PFSK-1 (cell line): ENCODE data around the gene VTA1.

Experiments used
- FOXP2 ChIP-seq: optimal IDR thresholded peaks from 2 replicates; pipeline ENCODE3; 2011; ENCODE audit warnings: borderline replicate concordance, control low read depth, inconsistent platforms; ENCODE audit not compliant: insufficient read depth; ENCODE audit errors: extremely low read length, extremely low read depth
- POLR2AphosphoS5 ChIP-seq: IDR thresholded peaks from 2 replicates; pipeline ENCODE4 v1.6.1; 2012; ENCODE audit warnings: low read depth, mild to moderate bottlenecking, control low read depth, low read length, moderate library complexity
- REST ChIP-seq, 2 experiments: IDR thresholded peaks; 2 replicates each; pipeline versions ENCODE4 v1.6.1 to v1.8.0; 2011 to 2012; ENCODE audit warnings: low read depth in 2 of 2, low read length in 2 of 2, control low read depth in 1 of 2, inconsistent platforms in 1 of 2, mild to moderate bottlenecking in 1 of 2, moderate library complexity in 1 of 2; ENCODE audit not compliant: insufficient read depth in 1 of 2
- SIN3A ChIP-seq: IDR thresholded peaks from 2 replicates; pipeline ENCODE4 v1.6.1; 2012; ENCODE audit warnings: mild to moderate bottlenecking, low read length, moderate library complexity, borderline replicate concordance; ENCODE audit not compliant: insufficient read depth
- TAF1 ChIP-seq: IDR thresholded peaks from 2 replicates; pipeline ENCODE4 v1.6.1; 2012; ENCODE audit warnings: low read length, control low read depth, borderline replicate concordance; ENCODE audit not compliant: insufficient read depth

VTA1 gene

DNA sequence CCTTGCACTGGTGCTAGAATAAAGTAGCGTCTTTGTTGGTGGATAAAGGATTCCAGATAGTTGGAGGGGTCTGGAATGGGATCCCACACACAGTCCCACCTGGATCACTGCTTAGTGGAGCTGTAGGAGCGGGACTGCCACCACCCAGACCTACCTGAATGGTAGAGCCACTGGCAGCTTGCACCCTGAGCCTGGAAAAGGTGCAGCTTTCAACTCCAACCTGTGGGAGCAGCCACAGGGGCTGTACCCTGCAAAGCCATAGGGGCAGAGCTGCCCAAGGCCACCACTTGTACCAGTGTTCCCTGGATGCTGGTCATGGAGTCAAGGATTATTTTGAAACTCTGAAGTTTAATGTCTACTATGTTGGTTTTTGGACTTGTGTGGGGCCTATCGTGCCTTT, 26.9 kb downstream of the VTA1 start:
- no peak for TF ChIP-seq TAF1
- no peak for TF ChIP-seq REST (IDR thresholded peaks at IDR 0.05; ENCODE audit: insufficient read depth in 1 of 2, low read depth in 2 of 2, low read length in 2 of 2)
- TF ChIP-seq FOXP2, result no peak
- TF ChIP-seq SIN3A, result no peak
- no peak for TF ChIP-seq POLR2AphosphoS5

GRCh38 chr6:142174703-142175102, 27.6 kb downstream of the VTA1 start:
- no peak for TF ChIP-seq POLR2AphosphoS5
- no peak for TF ChIP-seq SIN3A
- no peak for TF ChIP-seq REST (IDR thresholded peaks at IDR 0.05; ENCODE audit: insufficient read depth in 1 of 2, low read depth in 2 of 2, low read length in 2 of 2)
- no peak for TF ChIP-seq TAF1
- TF ChIP-seq FOXP2, result no peak

- TF ChIP-seq SIN3A, result no peak
- TF ChIP-seq FOXP2, result no peak
- no peak for TF ChIP-seq TAF1
- no peak for TF ChIP-seq POLR2AphosphoS5
- no peak for TF ChIP-seq REST (IDR thresholded peaks at IDR 0.05; ENCODE audit: insufficient read depth in 1 of 2, low read depth in 2 of 2, low read length in 2 of 2)
These were observed 31.1 kb downstream of the VTA1 start for GRCh38 chr6:142178129-142178528.

- TF ChIP-seq POLR2AphosphoS5 (no peak), FOXP2 (no peak), SIN3A (no peak), TAF1 (no peak), REST (IDR thresholded peaks at IDR 0.05; ENCODE audit: insufficient read depth in 1 of 2, low read depth in 2 of 2, low read length in 2 of 2) (no peak)
These were observed 34.9 kb downstream of the VTA1 start for GRCh38 chr6:142182004-142182403.

DNA sequence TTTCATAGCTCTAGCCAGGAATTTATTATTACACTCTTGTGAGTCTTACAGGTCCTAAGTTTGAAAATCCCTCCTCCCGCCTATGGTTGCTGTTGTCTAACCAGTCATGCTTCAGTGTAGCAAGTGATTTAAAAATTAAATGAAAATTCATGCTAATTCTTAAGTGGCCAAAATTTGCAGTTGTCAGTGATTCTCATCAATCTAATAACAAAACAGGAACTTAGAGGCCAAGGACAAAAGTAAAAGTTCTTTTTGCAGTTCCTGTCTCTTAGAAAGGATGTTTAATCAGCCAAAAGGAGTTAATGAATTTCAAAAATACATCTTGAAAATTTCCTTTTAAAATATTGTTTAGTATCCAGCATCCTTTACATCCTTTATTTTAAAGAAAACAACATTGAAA, 36.3 kb downstream of the VTA1 start:
- no peak for TF ChIP-seq POLR2AphosphoS5
- TF ChIP-seq SIN3A, result no peak
- TF ChIP-seq TAF1, result no peak
- no peak for TF ChIP-seq FOXP2
- no peak for TF ChIP-seq REST (IDR thresholded peaks at IDR 0.05; ENCODE audit: insufficient read depth in 1 of 2, low read depth in 2 of 2, low read length in 2 of 2)
